MCF 10A (cell line): ENCODE data around the gene FGF18. TPM values are rescaled to one million over a fixed set of nuclear protein-coding genes. Genes with fewer than 3 reads are reported as not detected.
"Not testable (repeated sequence)": the region's sequence is repeated elsewhere in the genome, so short reads cannot be mapped to it uniquely, and the experiment has no call there.

Experiments used
- BruUV-seq: library from RNA; stranded (reverse); fragments of 400-500 nt; replicated peaks from 2 replicates; lab custom pipeline; 2021; lab: Mats Ljungman, UMichigan
- CTCF ChIA-PET: fragments of 300-600 bp; sonication (Branson Sonifier 250); formaldehyde crosslinking; extraction: SDS; loops from one replicate; lab custom pipeline; 2021; ENCODE audit warnings: antibody characterized with exemption, inconsistent platforms; lab: Yijun Ruan, JAX
- POLR2A ChIA-PET: fragments of 300-600, 350-650 bp; sonication (Branson Sonifier 250); formaldehyde crosslinking; extraction: SDS; loops from one replicate; lab custom pipeline; 2020; ENCODE audit warnings: antibody characterized with exemption, inconsistent platforms; lab: Yijun Ruan, JAX
- DNase-seq: peaks from one replicate; pipeline ENCODE4 v3.0.0-alpha.2; 2018; ENCODE audit not compliant: unreplicated experiment
- H3K27ac Mint-ChIP-seq: one replicate; pipeline ENCODE4 v1.8.0; 2022; ENCODE audit warnings: mild to moderate bottlenecking, low read depth, mixed read lengths; ENCODE audit not compliant: unreplicated experiment
- H3K27me3 Mint-ChIP-seq: one replicate; pipeline ENCODE4 v1.8.0; 2022; ENCODE audit warnings: mixed read lengths; ENCODE audit not compliant: insufficient read depth, unreplicated experiment
- H3K36me3 Mint-ChIP-seq: one replicate; pipeline ENCODE4 v1.8.0; 2022; ENCODE audit warnings: mild to moderate bottlenecking, moderate library complexity, mixed read lengths; ENCODE audit not compliant: insufficient read depth, unreplicated experiment
- H3K4me1 Mint-ChIP-seq: one replicate; pipeline ENCODE4 v1.8.0; 2022; ENCODE audit warnings: mixed read lengths; ENCODE audit not compliant: insufficient read depth, unreplicated experiment
- H3K4me3 Mint-ChIP-seq: one replicate; pipeline ENCODE4 v1.8.0; 2022; ENCODE audit warnings: mild to moderate bottlenecking, moderate library complexity, mixed read lengths; ENCODE audit not compliant: unreplicated experiment
- H3K9me3 Mint-ChIP-seq: one replicate; pipeline ENCODE4 v1.8.0; 2022; ENCODE audit warnings: mixed read lengths; ENCODE audit not compliant: unreplicated experiment
- CTCF ChIP-seq: fragments of 200-600 bp; IDR thresholded peaks from one replicate; pipeline ENCODE4 v1.8.0; 2022; ENCODE audit warnings: antibody characterized with exemption, mild to moderate bottlenecking; ENCODE audit not compliant: unreplicated experiment
- intact Hi-C: fragments of 100-400 bp; cut with micrococcal nuclease; formaldehyde crosslinking; loops from 2 replicates; pipeline ENCODE4 v1.14.1; 2022
- total RNA-seq: library from RNA; stranded (reverse); gene quantifications from 2 replicates; pipeline ENCODE4 v1.2.3, GENCODE V29; 2022

The FGF18 gene
- total RNA-seq, 1 experiment from 2014 or later, result not detected

GRCh38 chr5:171412186-171412585 is 7.3 kb upstream of the FGF18 start:
- ChIA-PET POLR2A (interaction anchor here (0.6 to 4.5 kb wide), 3 partner anchors 24 to 844 kb away, joined by 3 to 29 read pairs (median 3); partner anchors contain the start of gene NPM1), CTCF (interaction anchor here (0.7 kb wide), 2 partner anchors 494 to 919 kb away, joined by 3 to 5 read pairs; no protein-coding TSS in a partner anchor)
- H3K9me3 Mint-ChIP-seq, result no peaks in the 10 kb centered on the region
- intact Hi-C loops, result loop anchor here (10.0 kb wide), 1 partner anchor 593 kb away; the partner anchor contains the start of gene FBXW11
- peaks cover 100% of the 10 kb centered on the region for H3K36me3 Mint-ChIP-seq
- no TSS peak for BruUV-seq
- no peak for TF ChIP-seq CTCF
- DNase-seq, result no peak
- peaks cover 28% of the 10 kb centered on the region for H3K4me1 Mint-ChIP-seq
- no peak overlapping the region for H3K27ac Mint-ChIP-seq
- no peak overlapping the region for H3K4me3 Mint-ChIP-seq
- no peaks in the 10 kb centered on the region for H3K27me3 Mint-ChIP-seq

GRCh38 chr5:171413153-171413910 is 6.1 kb upstream of the FGF18 start:
- peaks cover 24% of the 10 kb centered on the region for H3K4me1 Mint-ChIP-seq
- ChIA-PET CTCF (interaction anchor here (0.6 to 3.3 kb wide), 7 partner anchors 9 to 1001 kb away, joined by 3 to 23 read pairs (median 3); no protein-coding TSS in a partner anchor), POLR2A (interaction anchor here (0.7 to 4.5 kb wide), 5 partner anchors 8 to 843 kb away, joined by 3 to 29 read pairs (median 3); partner anchors contain the start of gene NPM1)
- H3K27ac Mint-ChIP-seq, result no peak overlapping the region
- H3K36me3 Mint-ChIP-seq, result peaks cover 99% of the 10 kb centered on the region
- no peak for DNase-seq
- H3K9me3 Mint-ChIP-seq, result no peaks in the 10 kb centered on the region
- H3K4me3 Mint-ChIP-seq, result no peak overlapping the region
- no peak for TF ChIP-seq CTCF
- intact Hi-C loops, result loop anchor here (10.0 kb wide), 1 partner anchor 591 kb away; the partner anchor contains the start of gene FBXW11
- no TSS peak for BruUV-seq
- H3K27me3 Mint-ChIP-seq, result no peaks in the 10 kb centered on the region

GRCh38 chr5:171413993-171414392 is 5.5 kb upstream of the FGF18 start:
- H3K9me3 Mint-ChIP-seq, H3K4me3 Mint-ChIP-seq: not testable (repeated sequence)

GRCh38 chr5:171415115-171415730 is 4.2 kb upstream of the FGF18 start:
- no TSS peak for BruUV-seq
- Mint-ChIP-seq H3K9me3 (no peaks in the 10 kb centered on the region), H3K4me1 (peaks cover 25% of the 10 kb centered on the region), H3K27ac (no peak overlapping the region), H3K27me3 (no peaks in the 10 kb centered on the region), H3K4me3 (no peak overlapping the region), H3K36me3 (peaks cover 87% of the 10 kb centered on the region)
- intact Hi-C loops, result loop anchor here (5.0 to 10.0 kb wide), 2 partner anchors 232 to 590 kb away; partner anchors contain the start of gene FBXW11
- TF ChIP-seq CTCF, result no peak
- peak; percentile 65 for DNase-seq
- POLR2A ChIA-PET, result interaction anchor here (0.7 to 4.5 kb wide), 6 partner anchors 9 to 592 kb away, joined by 3 to 29 read pairs (median 4); partner anchors contain the start of genes FBXW11 and NPM1
- CTCF ChIA-PET, result interaction anchor here (0.6 to 3.3 kb wide), 12 partner anchors 19 to 644 kb away, joined by 3 to 23 read pairs (median 3); no protein-coding TSS in a partner anchor

More at GRCh38 chr5:171413993-171414392, 5.5 kb upstream of the FGF18 start:
- not testable (repeated sequence) for BruUV-seq, H3K27ac Mint-ChIP-seq, DNase-seq, H3K27me3 Mint-ChIP-seq
- ChIA-PET CTCF (interaction anchor here (0.6 to 3.3 kb wide), 7 partner anchors 8 to 1000 kb away, joined by 3 to 23 read pairs (median 3); no protein-coding TSS in a partner anchor), POLR2A (interaction anchor here (0.7 to 4.5 kb wide), 4 partner anchors 9 to 25 kb away, joined by 3 to 29 read pairs (median 4); partner anchors contain the start of gene NPM1)
- intact Hi-C loops, result loop anchor here (10.0 kb wide), 1 partner anchor 591 kb away; the partner anchor contains the start of gene FBXW11
- Mint-ChIP-seq H3K36me3 (peaks cover 99% of the 10 kb centered on the region), H3K4me1 (peaks cover 25% of the 10 kb centered on the region)
